ENCODE results near the gene GDPD4.

DNA sequence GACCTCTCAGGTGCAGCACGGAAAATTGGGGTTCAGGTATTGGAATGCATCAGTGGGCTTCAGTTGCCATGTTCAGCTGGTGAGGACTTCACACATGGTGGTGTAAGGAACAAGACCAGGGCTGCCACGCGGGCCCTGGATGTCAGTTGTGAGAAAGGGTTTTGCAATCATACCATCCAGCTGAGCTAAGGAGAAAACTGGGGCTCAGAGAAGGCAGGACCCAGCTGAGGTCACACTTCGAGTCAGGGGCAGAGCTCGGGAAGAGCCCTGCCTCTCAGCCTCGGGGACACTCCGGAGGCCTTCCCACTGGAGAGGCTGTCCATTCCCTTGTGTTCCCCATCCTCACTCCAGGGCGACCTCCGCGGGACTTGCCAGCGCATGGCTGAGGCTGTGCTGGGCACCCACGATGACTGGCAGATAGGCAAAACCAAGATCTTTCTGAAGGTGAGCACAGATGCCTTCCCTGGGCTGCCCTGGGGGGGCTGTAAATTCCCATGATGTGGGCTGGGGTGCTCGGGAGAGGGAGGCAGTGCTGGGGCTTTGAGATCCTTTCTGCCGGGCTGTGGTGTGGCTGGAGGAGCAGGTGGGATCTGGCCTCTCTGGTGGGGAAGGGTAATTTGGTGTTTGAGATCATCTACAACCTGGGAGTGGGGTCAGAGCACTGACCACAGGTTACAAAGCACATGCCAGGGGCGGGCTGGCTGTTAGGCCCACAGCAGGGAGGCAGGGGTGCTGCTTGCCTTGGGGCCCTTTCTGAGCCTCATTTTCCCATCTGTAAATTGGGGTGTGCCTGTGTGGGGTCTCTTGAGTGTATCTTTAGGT is 126.3 kb downstream of the GDPD4 start:
- TF ChIP-seq, protein P1, sequence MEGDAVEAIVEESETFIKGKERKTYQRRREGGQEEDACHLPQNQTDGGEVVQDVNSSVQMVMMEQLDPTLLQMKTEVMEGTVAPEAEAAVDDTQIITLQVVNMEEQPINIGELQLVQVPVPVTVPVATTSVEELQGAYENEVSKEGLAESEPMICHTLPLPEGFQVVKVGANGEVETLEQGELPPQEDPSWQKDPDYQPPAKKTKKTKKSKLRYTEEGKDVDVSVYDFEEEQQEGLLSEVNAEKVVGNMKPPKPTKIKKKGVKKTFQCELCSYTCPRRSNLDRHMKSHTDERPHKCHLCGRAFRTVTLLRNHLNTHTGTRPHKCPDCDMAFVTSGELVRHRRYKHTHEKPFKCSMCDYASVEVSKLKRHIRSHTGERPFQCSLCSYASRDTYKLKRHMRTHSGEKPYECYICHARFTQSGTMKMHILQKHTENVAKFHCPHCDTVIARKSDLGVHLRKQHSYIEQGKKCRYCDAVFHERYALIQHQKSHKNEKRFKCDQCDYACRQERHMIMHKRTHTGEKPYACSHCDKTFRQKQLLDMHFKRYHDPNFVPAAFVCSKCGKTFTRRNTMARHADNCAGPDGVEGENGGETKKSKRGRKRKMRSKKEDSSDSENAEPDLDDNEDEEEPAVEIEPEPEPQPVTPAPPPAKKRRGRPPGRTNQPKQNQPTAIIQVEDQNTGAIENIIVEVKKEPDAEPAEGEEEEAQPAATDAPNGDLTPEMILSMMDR (conservative IDR thresholded peaks at IDR 0.05; ENCODE audit: low read length), result no peak
- TF ChIP-seq EZH2phosphoT487 (IDR thresholded peaks at IDR 0.05; ENCODE audit: borderline replicate concordance), result no peak
